Omental fat pad (tissue), 4 donors: ENCODE measurements around the gene AMH. TPM values are rescaled to one million over a fixed set of nuclear protein-coding genes. Genes with fewer than 3 reads are reported as not detected.
A peak's percentile ranks its signal among the peaks of the same experiment; 100 is the strongest.

Experiments
- ATAC-seq: fragments of 150-250 bp; one replicate; pipeline ENCODE4 v1.9.1; 2016; ENCODE audit warnings: mild to moderate bottlenecking, moderate library complexity; ENCODE audit not compliant: low FRiP score
- DNase-seq: peaks from one replicate; pipeline ENCODE4 v3.0.0-alpha.2; 2019; ENCODE audit warnings: low spot score
- CTCF ChIP-seq, 3 donors: fragments of 450-650 bp; IDR thresholded peaks; one replicate each; pipeline ENCODE4 v1.5.1; 2016 to 2017; ENCODE audit warnings: antibody characterized with exemption in 3 of 3, mild to moderate bottlenecking in 3 of 3, moderate library complexity in 2 of 3
- total RNA-seq, 4 donors: library from RNA; depleted of rRNA; stranded (reverse); fragments of >200 nt; gene quantifications; one replicate each; pipeline ENCODE4 v1.1.0, GENCODE V29; 2016

AMH gene
- total RNA-seq, 4 donors from 2014 or later, result 0.25 to 1.1 (median 0.72) TPM; not detected in 1

GRCh38 chr19:2266183-2266993 is 17.3 kb downstream of the AMH start:
- ATAC-seq (no peak), DNase-seq (peak; percentile 80)
- no peak for TF ChIP-seq CTCF (IDR thresholded peaks at IDR 0.05)

- ATAC-seq, result no peak
- DNase-seq, result no peak
- TF ChIP-seq CTCF (IDR thresholded peaks at IDR 0.05), result no peak
Observed at GRCh38 chr19:2268480-2268830, 19.3 kb downstream of the AMH start.

GRCh38 chr19:2268861-2269243 is 19.7 kb downstream of the AMH start:
- no peak for ATAC-seq
- DNase-seq, result no peak
- no peak for TF ChIP-seq CTCF (IDR thresholded peaks at IDR 0.05)

GRCh38 chr19:2269244-2270156 is 20.4 kb downstream of the AMH start:
- TF ChIP-seq CTCF (IDR thresholded peaks at IDR 0.05), result no peak
- DNase-seq, result peak; percentile 89
- peak; percentile 86 for ATAC-seq

- no peak for TF ChIP-seq CTCF (IDR thresholded peaks at IDR 0.05)
- no peak for ATAC-seq
- peak; percentile 37 for DNase-seq
Observed at GRCh38 chr19:2270157-2270422, 21.0 kb downstream of the AMH start.

- DNase-seq (peak; percentile 62), ATAC-seq (peak; percentile 25)
- no peak for TF ChIP-seq CTCF (IDR thresholded peaks at IDR 0.05)
Observed at GRCh38 chr19:2270423-2271233, 21.5 kb downstream of the AMH start.
